PC-9 (cell line): ENCODE measurements around the gene C1orf185.

Experiments used
- EZH2 ChIP-seq: fragments of 200-600 bp; sonication (generic); IDR thresholded peaks from 2 replicates; pipeline ENCODE4 v1.8.0; 2017; ENCODE audit warnings: antibody characterized with exemption, low read depth
- TF ChIP-seq, protein P1 (sequence below): fragments of 200-600 bp; sonication (generic); conservative IDR thresholded peaks from 2 replicates; pipeline ENCODE4 v1.6.1; 2017; ENCODE audit warnings: mixed run types, antibody characterized with exemption, mild to moderate bottlenecking, moderate library complexity

DNA sequence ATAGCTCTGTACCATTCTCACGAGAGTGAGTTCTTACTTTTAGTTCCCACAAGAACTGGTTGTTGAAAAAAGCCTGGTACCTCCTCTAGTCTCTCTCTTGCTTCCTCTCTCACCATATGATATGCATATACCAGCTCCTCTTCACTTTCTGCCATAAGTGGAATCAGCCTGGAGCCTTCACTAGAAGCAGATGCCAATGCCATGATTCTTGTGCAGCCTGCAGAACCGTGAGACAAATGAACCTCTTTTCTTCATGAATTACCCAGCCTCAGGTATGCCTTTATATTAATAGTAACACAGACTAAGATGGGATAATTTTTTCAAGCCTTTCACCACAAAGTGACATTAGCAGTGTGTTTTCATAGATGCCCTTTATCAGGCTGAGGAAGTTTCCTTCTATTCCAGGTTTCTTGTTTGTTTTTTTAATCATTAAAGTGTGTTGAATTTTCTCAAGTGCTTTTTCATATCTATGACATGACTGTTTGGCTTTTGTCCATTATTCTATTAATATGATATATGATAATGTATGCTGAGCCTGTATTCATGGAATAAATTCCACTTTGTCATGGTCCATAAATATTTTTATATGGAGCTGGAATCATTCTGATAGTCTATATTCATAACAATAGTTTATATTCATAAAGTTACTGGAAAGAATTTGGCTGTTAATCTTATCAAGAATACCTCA is 40.7 kb upstream of the C1orf185 start:
- TF ChIP-seq, protein P1, sequence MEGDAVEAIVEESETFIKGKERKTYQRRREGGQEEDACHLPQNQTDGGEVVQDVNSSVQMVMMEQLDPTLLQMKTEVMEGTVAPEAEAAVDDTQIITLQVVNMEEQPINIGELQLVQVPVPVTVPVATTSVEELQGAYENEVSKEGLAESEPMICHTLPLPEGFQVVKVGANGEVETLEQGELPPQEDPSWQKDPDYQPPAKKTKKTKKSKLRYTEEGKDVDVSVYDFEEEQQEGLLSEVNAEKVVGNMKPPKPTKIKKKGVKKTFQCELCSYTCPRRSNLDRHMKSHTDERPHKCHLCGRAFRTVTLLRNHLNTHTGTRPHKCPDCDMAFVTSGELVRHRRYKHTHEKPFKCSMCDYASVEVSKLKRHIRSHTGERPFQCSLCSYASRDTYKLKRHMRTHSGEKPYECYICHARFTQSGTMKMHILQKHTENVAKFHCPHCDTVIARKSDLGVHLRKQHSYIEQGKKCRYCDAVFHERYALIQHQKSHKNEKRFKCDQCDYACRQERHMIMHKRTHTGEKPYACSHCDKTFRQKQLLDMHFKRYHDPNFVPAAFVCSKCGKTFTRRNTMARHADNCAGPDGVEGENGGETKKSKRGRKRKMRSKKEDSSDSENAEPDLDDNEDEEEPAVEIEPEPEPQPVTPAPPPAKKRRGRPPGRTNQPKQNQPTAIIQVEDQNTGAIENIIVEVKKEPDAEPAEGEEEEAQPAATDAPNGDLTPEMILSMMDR: no peak
- TF ChIP-seq EZH2: no peak
